ENCODE measurements around the gene CFAP46.

The CFAP46 gene

GRCh38 chr10:132859084-132859855 lies 83.1 kb downstream of the CFAP46 start:
- no peak for ATAC-seq
- TF ChIP-seq TOX (CRISPR knock-in tag; IDR thresholded peaks at IDR 0.05; ENCODE audit: borderline replicate concordance) (no peak), ZNF8 (CRISPR knock-in tag; IDR thresholded peaks at IDR 0.05) (no peak), PPARA (CRISPR knock-in tag; IDR thresholded peaks at IDR 0.05; ENCODE audit: borderline replicate concordance) (no peak), ZNF565 (CRISPR knock-in tag; conservative IDR thresholded peaks at IDR 0.05; ENCODE audit: low read depth) (no peak), ZFP3 (CRISPR knock-in tag; IDR thresholded peaks at IDR 0.05) (no peak), ZC3H10 (CRISPR knock-in tag; IDR thresholded peaks at IDR 0.05) (no peak), BACH2 (CRISPR knock-in tag; IDR thresholded peaks at IDR 0.05; ENCODE audit: borderline replicate concordance) (no peak)
- TF ChIP-seq, protein P1, sequence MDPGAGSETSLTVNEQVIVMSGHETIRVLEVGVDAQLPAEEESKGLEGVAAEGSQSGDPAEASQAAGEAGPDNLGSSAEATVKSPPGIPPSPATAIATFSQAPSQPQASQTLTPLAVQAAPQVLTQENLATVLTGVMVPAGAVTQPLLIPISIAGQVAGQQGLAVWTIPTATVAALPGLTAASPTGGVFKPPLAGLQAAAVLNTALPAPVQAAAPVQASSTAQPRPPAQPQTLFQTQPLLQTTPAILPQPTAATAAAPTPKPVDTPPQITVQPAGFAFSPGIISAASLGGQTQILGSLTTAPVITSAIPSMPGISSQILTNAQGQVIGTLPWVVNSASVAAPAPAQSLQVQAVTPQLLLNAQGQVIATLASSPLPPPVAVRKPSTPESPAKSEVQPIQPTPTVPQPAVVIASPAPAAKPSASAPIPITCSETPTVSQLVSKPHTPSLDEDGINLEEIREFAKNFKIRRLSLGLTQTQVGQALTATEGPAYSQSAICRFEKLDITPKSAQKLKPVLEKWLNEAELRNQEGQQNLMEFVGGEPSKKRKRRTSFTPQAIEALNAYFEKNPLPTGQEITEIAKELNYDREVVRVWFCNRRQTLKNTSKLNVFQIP (CRISPR knock-in tag; IDR thresholded peaks at IDR 0.05; ENCODE audit: borderline replicate concordance, low read depth) = no peak
- TF ChIP-seq, protein P2, sequence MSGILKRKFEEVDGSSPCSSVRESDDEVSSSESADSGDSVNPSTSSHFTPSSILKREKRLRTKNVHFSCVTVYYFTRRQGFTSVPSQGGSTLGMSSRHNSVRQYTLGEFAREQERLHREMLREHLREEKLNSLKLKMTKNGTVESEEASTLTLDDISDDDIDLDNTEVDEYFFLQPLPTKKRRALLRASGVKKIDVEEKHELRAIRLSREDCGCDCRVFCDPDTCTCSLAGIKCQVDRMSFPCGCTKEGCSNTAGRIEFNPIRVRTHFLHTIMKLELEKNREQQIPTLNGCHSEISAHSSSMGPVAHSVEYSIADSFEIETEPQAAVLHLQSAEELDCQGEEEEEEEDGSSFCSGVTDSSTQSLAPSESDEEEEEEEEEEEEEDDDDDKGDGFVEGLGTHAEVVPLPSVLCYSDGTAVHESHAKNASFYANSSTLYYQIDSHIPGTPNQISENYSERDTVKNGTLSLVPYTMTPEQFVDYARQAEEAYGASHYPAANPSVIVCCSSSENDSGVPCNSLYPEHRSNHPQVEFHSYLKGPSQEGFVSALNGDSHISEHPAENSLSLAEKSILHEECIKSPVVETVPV (CRISPR knock-in tag; IDR thresholded peaks at IDR 0.05) = no peak

GRCh38 chr10:132858121-132859081 lies 84.0 kb downstream of the CFAP46 start:
- ATAC-seq = no peak
- no peak for TF ChIP-seq RARB (CRISPR knock-in tag; IDR thresholded peaks at IDR 0.05)
- TF ChIP-seq ZFP3 (CRISPR knock-in tag; IDR thresholded peaks at IDR 0.05) = no peak
- TF ChIP-seq PATZ1 (CRISPR knock-in tag; IDR thresholded peaks at IDR 0.05; ENCODE audit: borderline replicate concordance) = no peak
- TF ChIP-seq CSDC2 (CRISPR knock-in tag; IDR thresholded peaks at IDR 0.05) = no peak
- TF ChIP-seq, protein P1 (CRISPR knock-in tag; IDR thresholded peaks at IDR 0.05; ENCODE audit: borderline replicate concordance, low read depth) = no peak
- no peak for TF ChIP-seq TOX (CRISPR knock-in tag; IDR thresholded peaks at IDR 0.05; ENCODE audit: borderline replicate concordance)
- TF ChIP-seq, protein P3, sequence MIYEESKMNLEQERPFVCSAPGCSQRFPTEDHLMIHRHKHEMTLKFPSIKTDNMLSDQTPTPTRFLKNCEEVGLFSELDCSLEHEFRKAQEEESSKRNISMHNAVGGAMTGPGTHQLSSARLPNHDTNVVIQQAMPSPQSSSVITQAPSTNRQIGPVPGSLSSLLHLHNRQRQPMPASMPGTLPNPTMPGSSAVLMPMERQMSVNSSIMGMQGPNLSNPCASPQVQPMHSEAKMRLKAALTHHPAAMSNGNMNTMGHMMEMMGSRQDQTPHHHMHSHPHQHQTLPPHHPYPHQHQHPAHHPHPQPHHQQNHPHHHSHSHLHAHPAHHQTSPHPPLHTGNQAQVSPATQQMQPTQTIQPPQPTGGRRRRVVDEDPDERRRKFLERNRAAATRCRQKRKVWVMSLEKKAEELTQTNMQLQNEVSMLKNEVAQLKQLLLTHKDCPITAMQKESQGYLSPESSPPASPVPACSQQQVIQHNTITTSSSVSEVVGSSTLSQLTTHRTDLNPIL (CRISPR knock-in tag; IDR thresholded peaks at IDR 0.05; ENCODE audit: low read depth) = no peak
- no peak for TF ChIP-seq ESRRG (CRISPR knock-in tag; IDR thresholded peaks at IDR 0.05)
- TF ChIP-seq SNAI2 (CRISPR knock-in tag; IDR thresholded peaks at IDR 0.05) = no peak
- TF ChIP-seq ZNF565 (CRISPR knock-in tag; conservative IDR thresholded peaks at IDR 0.05; ENCODE audit: low read depth) = no peak
- TF ChIP-seq TCF4 (CRISPR knock-in tag; IDR thresholded peaks at IDR 0.05; ENCODE audit: borderline replicate concordance) = no peak
- TF ChIP-seq ISL1 (CRISPR knock-in tag; IDR thresholded peaks at IDR 0.05) = no peak
- TF ChIP-seq ARNTL (CRISPR knock-in tag; IDR thresholded peaks at IDR 0.05; ENCODE audit: borderline replicate concordance, low read depth) = no peak
- no peak for TF ChIP-seq OSR1 (CRISPR knock-in tag; IDR thresholded peaks at IDR 0.05)
- no peak for TF ChIP-seq ZFP30 (CRISPR knock-in tag; IDR thresholded peaks at IDR 0.05)

Data from SK-N-SH treated with all-trans-retinoic acid at 6 μM for 48 hours (cell line).